Measurements from ENCODE around the gene SMURF2. TPM values are rescaled to one million over a fixed set of nuclear protein-coding genes. Genes with fewer than 3 reads are reported as not detected.

SMURF2 gene
- total RNA-seq, 2 donors from 2014 or later: 13.4 to 14.2 TPM

DNA sequence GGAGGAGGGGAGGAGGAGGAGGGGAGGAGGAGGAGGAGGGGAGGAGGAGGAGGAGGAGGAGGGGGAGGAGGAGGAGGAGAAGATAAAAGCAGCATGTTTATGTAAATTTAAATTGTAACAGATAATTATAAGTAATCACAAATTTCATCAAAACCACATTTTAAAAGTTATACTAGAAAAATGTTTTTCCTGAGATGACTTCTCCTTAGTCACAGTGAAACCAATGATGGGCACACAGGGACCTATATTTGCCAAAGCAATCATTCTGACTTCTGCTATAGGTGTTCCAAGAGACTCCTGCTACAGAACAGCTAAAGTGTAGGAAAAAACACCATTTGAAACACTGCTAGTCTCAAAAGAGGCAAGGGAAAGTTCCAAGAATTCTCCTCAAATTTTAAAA, 88.9 kb downstream of the SMURF2 start:
- peak; percentile 88 for ATAC-seq (replicated peaks)
- no peaks in the 10 kb centered on the region for H3K27me3 Mint-ChIP-seq
- peak overlapping the region; percentile 73 for H3K4me3 Mint-ChIP-seq
- H3K27ac Mint-ChIP-seq: peak overlapping the region; percentile 94
- H3K9me3 Mint-ChIP-seq: no peaks in the 10 kb centered on the region
- peaks cover 13% of the 10 kb centered on the region for H3K4me1 Mint-ChIP-seq
- H3K36me3 Mint-ChIP-seq (ENCODE audit: low read depth): peaks cover 37% of the 10 kb centered on the region

DNA sequence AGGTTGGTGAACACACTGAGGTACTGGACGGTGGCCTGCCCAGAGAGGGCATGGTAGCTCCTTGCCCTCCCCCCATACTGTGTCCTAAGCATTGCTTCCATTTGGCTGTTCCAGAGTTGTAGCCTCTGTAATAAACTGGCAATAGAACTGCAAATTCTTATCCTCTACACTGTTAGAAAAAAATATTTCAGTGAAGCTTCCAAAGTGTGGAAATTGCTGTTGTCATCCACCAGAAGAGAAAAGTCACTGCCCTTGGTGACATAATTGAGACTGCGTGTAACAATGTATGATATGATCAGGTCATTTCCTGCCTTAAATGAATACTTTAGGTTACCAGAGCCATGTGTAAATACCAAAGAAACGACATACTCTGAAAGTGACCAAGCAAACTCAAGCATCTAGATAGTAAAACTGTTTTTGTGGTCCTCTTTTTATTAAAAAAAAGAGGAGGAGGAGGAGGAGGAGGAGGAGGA, 89.4 kb downstream of the SMURF2 start:
- Mint-ChIP-seq H3K36me3 (ENCODE audit: low read depth) (peaks cover 34% of the 10 kb centered on the region), H3K9me3 (no peaks in the 10 kb centered on the region), H3K27ac (peak overlapping the region; percentile 94), H3K4me3 (peak overlapping the region; percentile 73), H3K4me1 (peaks cover 13% of the 10 kb centered on the region), H3K27me3 (no peaks in the 10 kb centered on the region)
- ATAC-seq (replicated peaks): peak; percentile 95

DNA sequence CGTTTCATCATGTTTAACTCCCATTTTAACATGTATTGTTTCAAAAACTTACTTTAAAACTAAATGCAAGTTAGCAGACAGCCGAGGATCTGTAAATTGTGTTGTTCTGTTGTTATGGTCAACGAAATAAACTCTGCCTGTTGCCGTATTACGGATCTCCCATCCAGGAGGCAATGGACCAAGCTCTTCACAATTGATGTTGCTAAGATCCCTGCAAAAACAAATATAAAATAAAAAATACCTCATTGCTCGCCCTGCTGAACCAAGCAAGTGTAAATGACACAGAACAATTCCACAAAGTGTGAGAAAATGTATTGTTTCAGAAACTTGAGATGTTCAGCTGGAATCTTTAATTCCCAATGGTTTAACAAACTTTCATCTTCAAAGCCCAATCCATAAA, 90.4 kb downstream of the SMURF2 start:
- no peak for ATAC-seq (replicated peaks)
- H3K27me3 Mint-ChIP-seq: no peaks in the 10 kb centered on the region
- no peak overlapping the region for H3K4me3 Mint-ChIP-seq
- H3K4me1 Mint-ChIP-seq: peaks cover 13% of the 10 kb centered on the region
- H3K9me3 Mint-ChIP-seq: no peaks in the 10 kb centered on the region
- no peak overlapping the region for H3K27ac Mint-ChIP-seq
- peaks cover 27% of the 10 kb centered on the region for H3K36me3 Mint-ChIP-seq (ENCODE audit: low read depth)

GRCh38 chr17:64565563-64565962, 96.5 kb downstream of the SMURF2 start:
- Mint-ChIP-seq H3K36me3 (ENCODE audit: low read depth) (peaks cover 54% of the 10 kb centered on the region), H3K9me3 (no peaks in the 10 kb centered on the region), H3K4me3 (no peak overlapping the region), H3K27ac (no peak overlapping the region), H3K27me3 (no peaks in the 10 kb centered on the region), H3K4me1 (peaks cover 7% of the 10 kb centered on the region)
- ATAC-seq (replicated peaks): no peak

GRCh38 chr17:64564098-64564497, 98.0 kb downstream of the SMURF2 start:
- H3K4me1 Mint-ChIP-seq: peaks cover 7% of the 10 kb centered on the region
- H3K9me3 Mint-ChIP-seq: no peaks in the 10 kb centered on the region
- no peaks in the 10 kb centered on the region for H3K27me3 Mint-ChIP-seq
- H3K36me3 Mint-ChIP-seq (ENCODE audit: low read depth): peaks cover 55% of the 10 kb centered on the region
- ATAC-seq (replicated peaks): peak; percentile 73
- peak overlapping the region; percentile 4 for H3K4me3 Mint-ChIP-seq
- H3K27ac Mint-ChIP-seq: peak overlapping the region; percentile 76

DNA sequence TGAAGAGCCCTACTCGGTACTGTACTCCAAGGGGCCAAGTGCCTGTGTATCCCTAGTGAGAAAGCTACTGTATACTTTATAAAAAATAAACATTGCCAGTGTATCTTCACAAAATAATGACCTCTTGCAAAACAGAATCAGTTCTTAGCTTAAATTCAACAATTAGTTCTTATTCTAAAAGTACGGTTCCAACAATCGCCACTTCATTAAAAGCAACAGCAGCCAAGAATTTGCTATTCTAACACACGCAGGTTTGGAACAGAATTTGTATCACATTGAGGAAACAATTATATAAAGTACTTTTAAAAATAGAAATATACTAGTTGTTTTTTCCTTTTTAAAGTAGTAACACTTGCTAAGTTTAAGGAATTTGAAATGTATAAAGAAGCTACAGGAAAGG, 106.8 kb downstream of the SMURF2 start:
- ATAC-seq (replicated peaks): no peak
- no peaks in the 10 kb centered on the region for H3K27me3 Mint-ChIP-seq
- no peaks in the 10 kb centered on the region for H3K9me3 Mint-ChIP-seq
- no peaks in the 10 kb centered on the region for H3K4me1 Mint-ChIP-seq
- peak overlapping the region; percentile 50 for H3K27ac Mint-ChIP-seq
- H3K36me3 Mint-ChIP-seq (ENCODE audit: low read depth): peaks cover 77% of the 10 kb centered on the region
- H3K4me3 Mint-ChIP-seq: no peak overlapping the region

DNA sequence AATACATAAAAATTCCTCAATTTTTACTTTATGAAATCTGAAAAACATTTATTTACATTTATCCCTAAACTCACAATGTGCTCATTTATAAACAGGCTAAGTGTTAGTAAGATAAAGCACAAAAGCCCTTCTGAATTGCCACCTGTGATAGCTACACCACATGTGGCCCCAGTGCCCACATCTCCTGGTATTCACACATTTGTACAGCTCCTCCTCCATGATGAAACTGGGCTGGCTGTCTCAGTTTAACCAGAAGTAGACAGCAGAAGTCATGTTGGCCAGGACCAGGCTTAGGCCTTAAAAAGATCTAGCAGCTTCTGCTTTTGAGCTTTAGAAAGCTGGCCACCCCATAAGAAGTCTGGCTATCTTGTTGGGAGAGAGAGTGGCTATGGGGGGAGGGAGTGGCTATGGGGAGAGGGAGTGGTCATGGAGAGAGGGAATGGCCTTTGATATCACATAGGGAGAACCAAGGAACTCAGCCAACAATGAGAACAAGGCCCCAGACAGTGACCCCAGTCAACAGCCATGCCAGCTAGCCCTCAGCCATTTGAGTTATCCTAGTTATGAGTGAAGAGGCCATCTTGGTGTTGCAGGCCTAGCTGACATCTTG, 108.0 kb downstream of the SMURF2 start:
- Mint-ChIP-seq H3K4me1 (no peaks in the 10 kb centered on the region), H3K27me3 (no peaks in the 10 kb centered on the region), H3K9me3 (no peaks in the 10 kb centered on the region), H3K27ac (no peak overlapping the region), H3K36me3 (ENCODE audit: low read depth) (peaks cover 84% of the 10 kb centered on the region), H3K4me3 (no peak overlapping the region)
- ATAC-seq (replicated peaks): no peak

DNA sequence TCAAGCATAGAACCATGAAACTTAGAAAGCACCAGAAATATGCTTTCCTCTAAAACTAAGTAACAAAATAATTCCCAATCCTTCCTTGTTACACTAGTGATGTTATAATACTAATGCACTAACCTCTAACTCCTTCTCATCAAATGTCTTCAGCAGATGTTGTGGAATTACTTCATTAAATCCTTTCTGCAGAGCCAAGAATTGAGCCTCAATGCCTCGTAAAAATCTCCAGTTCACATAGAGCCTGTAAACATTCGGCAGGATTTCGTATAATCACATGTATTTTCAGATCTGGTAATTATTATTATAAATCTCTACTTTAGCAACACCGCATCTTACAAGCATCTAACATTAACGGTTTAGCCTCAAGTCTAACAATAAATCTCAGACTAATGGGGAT, 110.6 kb downstream of the SMURF2 start:
- no peak overlapping the region for H3K27ac Mint-ChIP-seq
- H3K36me3 Mint-ChIP-seq (ENCODE audit: low read depth): peaks cover 78% of the 10 kb centered on the region
- no peaks in the 10 kb centered on the region for H3K4me1 Mint-ChIP-seq
- no peak for ATAC-seq (replicated peaks)
- H3K4me3 Mint-ChIP-seq: no peak overlapping the region
- no peaks in the 10 kb centered on the region for H3K27me3 Mint-ChIP-seq
- H3K9me3 Mint-ChIP-seq: no peaks in the 10 kb centered on the region

GRCh38 chr17:64547319-64547718, 114.8 kb downstream of the SMURF2 start:
- no peak overlapping the region for H3K4me3 Mint-ChIP-seq
- no peak for ATAC-seq (replicated peaks)
- no peaks in the 10 kb centered on the region for H3K4me1 Mint-ChIP-seq
- H3K27ac Mint-ChIP-seq: no peak overlapping the region
- peaks cover 80% of the 10 kb centered on the region for H3K36me3 Mint-ChIP-seq (ENCODE audit: low read depth)
- no peaks in the 10 kb centered on the region for H3K27me3 Mint-ChIP-seq
- H3K9me3 Mint-ChIP-seq: no peaks in the 10 kb centered on the region

- Mint-ChIP-seq H3K4me3 (no peak overlapping the region), H3K27ac (no peak overlapping the region), H3K27me3 (no peaks in the 10 kb centered on the region), H3K9me3 (no peaks in the 10 kb centered on the region), H3K4me1 (no peaks in the 10 kb centered on the region), H3K36me3 (ENCODE audit: low read depth) (peaks cover 80% of the 10 kb centered on the region)
- no peak for ATAC-seq (replicated peaks)
These were observed 115.4 kb downstream of the SMURF2 start for GRCh38 chr17:64546716-64547115.

- H3K4me1 Mint-ChIP-seq: no peaks in the 10 kb centered on the region
- no peak overlapping the region for H3K27ac Mint-ChIP-seq
- peaks cover 64% of the 10 kb centered on the region for H3K36me3 Mint-ChIP-seq (ENCODE audit: low read depth)
- no peak for ATAC-seq (replicated peaks)
- no peaks in the 10 kb centered on the region for H3K9me3 Mint-ChIP-seq
- H3K4me3 Mint-ChIP-seq: no peak overlapping the region
- H3K27me3 Mint-ChIP-seq: no peaks in the 10 kb centered on the region
These were observed 117.4 kb downstream of the SMURF2 start for GRCh38 chr17:64544742-64545141.

GRCh38 chr17:64540118-64540776, 121.9 kb downstream of the SMURF2 start:
- no peaks in the 10 kb centered on the region for H3K9me3 Mint-ChIP-seq
- H3K27me3 Mint-ChIP-seq: no peaks in the 10 kb centered on the region
- H3K4me3 Mint-ChIP-seq: no peak overlapping the region
- peaks cover 74% of the 10 kb centered on the region for H3K36me3 Mint-ChIP-seq (ENCODE audit: low read depth)
- H3K4me1 Mint-ChIP-seq: peaks cover 4% of the 10 kb centered on the region
- ATAC-seq (replicated peaks): no peak
- H3K27ac Mint-ChIP-seq: no peak overlapping the region

DNA sequence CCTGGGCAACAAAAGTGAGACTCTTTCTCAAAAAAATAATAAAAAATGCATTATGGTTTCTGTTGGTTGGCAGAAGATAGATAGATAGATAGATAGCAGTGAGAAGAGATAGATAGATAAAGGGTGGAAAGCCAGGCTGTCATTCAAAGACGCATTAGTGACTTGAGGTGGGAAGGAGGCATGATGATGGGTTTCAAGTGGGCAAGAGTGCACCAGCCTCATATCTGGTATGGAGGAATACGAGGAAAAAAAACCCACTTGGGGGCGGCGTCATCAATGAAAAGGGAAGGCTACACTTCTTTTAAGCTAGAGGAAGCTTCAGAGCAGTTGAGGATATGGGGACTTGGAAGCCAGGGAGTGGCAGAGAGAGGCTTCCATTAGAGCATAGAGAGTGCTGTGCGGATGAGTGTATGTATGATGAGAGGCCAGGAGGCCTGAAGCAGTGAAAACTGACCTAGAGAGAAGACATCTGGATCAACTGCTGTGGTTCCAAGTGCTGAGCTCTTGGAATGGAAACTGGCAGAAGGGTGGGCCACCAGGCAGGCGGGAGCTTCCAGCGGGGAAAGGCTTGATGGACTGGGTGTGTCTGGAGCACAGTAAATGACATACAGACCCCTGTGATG, 123.5 kb downstream of the SMURF2 start:
- no peaks in the 10 kb centered on the region for H3K27me3 Mint-ChIP-seq
- peaks cover 4% of the 10 kb centered on the region for H3K4me1 Mint-ChIP-seq
- ATAC-seq (replicated peaks): no peak
- no peak overlapping the region for H3K4me3 Mint-ChIP-seq
- H3K9me3 Mint-ChIP-seq: no peaks in the 10 kb centered on the region
- H3K36me3 Mint-ChIP-seq (ENCODE audit: low read depth): peaks cover 74% of the 10 kb centered on the region
- H3K27ac Mint-ChIP-seq: peak overlapping the region; percentile 70

- Mint-ChIP-seq H3K4me3 (no peak overlapping the region), H3K36me3 (ENCODE audit: low read depth) (peaks cover 81% of the 10 kb centered on the region), H3K27ac (peak overlapping the region; percentile 8), H3K27me3 (no peaks in the 10 kb centered on the region), H3K9me3 (no peaks in the 10 kb centered on the region), H3K4me1 (peaks cover 4% of the 10 kb centered on the region)
- no peak for ATAC-seq (replicated peaks)
These were observed 124.6 kb downstream of the SMURF2 start for GRCh38 chr17:64537488-64537887.

GRCh38 chr17:64536913-64537312, 125.2 kb downstream of the SMURF2 start:
- Mint-ChIP-seq H3K27me3 (no peaks in the 10 kb centered on the region), H3K9me3 (no peaks in the 10 kb centered on the region), H3K4me1 (peaks cover 4% of the 10 kb centered on the region), H3K36me3 (ENCODE audit: low read depth) (peaks cover 81% of the 10 kb centered on the region), H3K27ac (peak overlapping the region; percentile 8), H3K4me3 (no peak overlapping the region)
- no peak for ATAC-seq (replicated peaks)

All from activated T-helper 17 cell treated with anti-CD3 and anti-CD28 coated beads, Interleukin-2, amount 50 U/mL, for 72 hours (primary cell).